Epithelial cell of esophagus (primary cell): Measurements from ENCODE around the gene BPIFB2.

ENCODE experiments used
- DNase-seq: peaks from one replicate; pipeline ENCODE4 v3.0.0; 2010; ENCODE audit warnings: low read depth
- H3K4me3 ChIP-seq: 2 replicates; pipeline ENCODE4 v1.5.1; 2011; ENCODE audit warnings: mild to moderate bottlenecking, low read length, control low read depth
- CTCF ChIP-seq: IDR thresholded peaks from 2 replicates; pipeline ENCODE4 v1.5.1; 2011; ENCODE audit warnings: low read depth, mild to moderate bottlenecking, low read length, control low read depth, inconsistent platforms; ENCODE audit not compliant: insufficient read depth; ENCODE audit errors: missing control alignments

BPIFB2 gene

DNA sequence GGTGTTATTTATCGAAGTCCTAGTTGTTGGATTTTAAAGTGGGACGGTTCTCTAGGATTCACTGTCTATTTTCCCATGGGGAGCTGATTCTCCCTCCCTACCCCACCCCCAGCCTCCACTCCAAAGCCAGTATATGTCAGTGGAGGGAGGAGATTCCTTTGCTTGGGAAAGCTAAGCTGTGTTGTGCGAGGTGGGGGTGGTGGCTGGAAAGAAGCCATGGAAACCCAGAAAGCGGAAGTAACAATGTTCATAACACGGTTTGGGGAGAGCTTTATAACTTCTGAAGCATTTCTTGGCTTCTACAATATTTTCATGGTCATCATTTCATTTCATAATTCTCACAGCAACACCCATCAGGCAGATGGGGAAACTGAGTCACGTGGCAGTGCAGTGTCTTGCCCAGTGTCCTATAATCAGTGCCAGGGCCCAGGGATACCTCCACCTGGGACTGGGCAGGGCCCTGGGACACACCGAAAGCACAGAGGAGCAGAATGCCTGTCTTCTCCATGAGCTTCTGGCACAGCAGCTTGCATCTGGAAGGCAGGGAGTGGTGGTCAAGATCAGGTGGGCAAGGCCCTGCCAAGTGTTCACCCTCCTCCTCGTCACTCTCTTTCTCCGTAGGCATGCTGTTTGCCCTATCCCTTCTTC is 7.8 kb upstream of the BPIFB2 start:
- DNase-seq, result no peak
- no peak for TF ChIP-seq CTCF
- H3K4me3 ChIP-seq, result no peak overlapping the region

DNA sequence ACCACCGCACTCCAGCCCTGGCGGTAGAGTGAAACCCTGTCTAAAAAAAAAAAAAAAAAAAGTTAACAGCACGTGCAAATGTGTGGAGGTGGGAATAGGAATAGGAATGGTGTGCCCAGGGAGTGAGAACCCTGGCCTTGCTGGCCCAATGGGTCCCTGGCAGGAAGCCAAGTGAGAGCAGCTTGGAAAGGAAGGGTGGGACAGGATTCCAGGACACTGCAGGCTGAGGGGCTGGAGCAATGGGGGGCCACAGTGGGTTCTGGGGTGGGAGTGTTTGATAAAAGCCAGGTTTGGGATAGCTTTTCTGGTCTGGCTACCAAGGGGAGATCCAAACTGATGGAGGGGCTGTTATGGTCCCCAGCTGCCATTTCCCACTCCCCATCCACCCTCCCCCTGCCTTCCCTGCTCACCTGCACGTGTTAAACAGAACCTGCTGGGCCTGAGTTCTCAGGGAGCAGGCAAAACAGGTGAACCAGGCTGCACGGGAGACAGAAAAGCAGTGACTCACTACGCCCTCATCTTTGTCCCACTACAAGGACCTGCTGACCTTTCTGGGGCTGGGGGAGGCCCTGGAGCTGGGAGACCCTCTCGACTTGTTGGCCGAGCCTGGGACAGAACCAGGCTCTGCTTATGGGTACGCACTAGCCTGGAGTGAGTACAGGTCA is 6.6 kb upstream of the BPIFB2 start:
- TF ChIP-seq CTCF, result no peak
- H3K4me3 ChIP-seq, result no peak overlapping the region
- DNase-seq, result peak; percentile 27

DNA sequence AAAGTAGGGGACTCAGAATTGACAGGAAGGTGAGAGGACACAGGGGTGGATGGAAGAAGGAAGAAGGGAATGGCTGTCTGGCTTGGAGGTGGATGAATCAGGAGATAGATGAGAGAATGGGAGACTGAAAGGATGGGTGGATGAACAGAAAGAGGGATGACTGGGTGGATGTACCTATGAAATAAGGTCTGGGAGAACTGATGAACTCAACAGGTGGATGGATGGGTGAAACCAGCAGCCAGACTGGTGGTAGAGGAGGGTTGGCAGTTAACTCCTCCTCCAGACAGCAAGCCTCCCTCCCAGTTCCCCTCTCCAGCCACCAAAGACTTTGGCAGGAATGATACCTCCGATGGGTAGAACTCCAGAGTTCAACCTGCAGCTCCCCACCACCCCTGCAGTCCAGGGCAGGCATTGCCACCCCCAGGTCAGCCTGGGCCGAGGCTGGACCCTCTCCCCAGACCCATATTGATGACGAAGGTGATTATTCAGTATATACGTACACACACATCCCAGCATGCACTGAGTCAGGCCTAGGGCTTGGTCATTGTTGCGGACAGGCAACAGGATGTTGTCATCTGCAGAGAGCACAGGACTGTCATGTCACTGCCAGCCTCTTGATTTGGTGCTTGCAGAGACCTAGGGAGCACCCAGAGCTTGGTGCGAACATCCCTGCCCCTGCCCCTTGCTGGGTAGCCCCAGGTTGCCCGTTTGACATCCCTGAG is 5.3 kb upstream of the BPIFB2 start:
- no peak for DNase-seq
- TF ChIP-seq CTCF, result no peak
- H3K4me3 ChIP-seq, result no peak overlapping the region

- TF ChIP-seq CTCF, result no peak
- no peak within 1 kb of the TSS for H3K4me3 ChIP-seq
- DNase-seq, result no peak
Measured at GRCh38 chr20:33004141-33004751, 3.3 kb upstream of the BPIFB2 start, which contains the start of gene SUN5. TSS of gene SUN5 (minus strand) at chr20:33004433. CDS start at chr20:33004340, 93 bp downstream.

GRCh38 chr20:33005132-33005566 is 2.4 kb upstream of the BPIFB2 start:
- TF ChIP-seq CTCF, result peak; percentile 16
- H3K4me3 ChIP-seq, result no peak overlapping the region
- DNase-seq, result no peak

GRCh38 chr20:33005908-33006775 is 1.4 kb upstream of the BPIFB2 start:
- no peak for TF ChIP-seq CTCF
- no peak overlapping the region for H3K4me3 ChIP-seq
- no peak for DNase-seq
